Cardiac fibroblast (primary cell): Measurements from ENCODE around the gene GAP43.

Experiments
- DNase-seq, 2 donors: peaks; one replicate each; pipeline versions ENCODE4 v3.0.0 to v3.0.0-alpha.2; 2010; ENCODE audit warnings: low read depth in 2 of 2
- H3K4me3 ChIP-seq, 2 donors: replicated peaks in 1 of 2; 1 replicate in 1 of 2; 2 replicates in 1 of 2; pipeline ENCODE4 v1.5.1; 2011; ENCODE audit warnings: low read depth in 2 of 2, low read length in 2 of 2, mild to moderate bottlenecking in 2 of 2, moderate library complexity in 1 of 2
- TF ChIP-seq, protein P1 (sequence below): IDR thresholded peaks from one replicate; pipeline ENCODE4 v1.5.1; 2011; ENCODE audit warnings: low read depth, mild to moderate bottlenecking, low read length, inconsistent platforms

Gene GAP43

GRCh38 chr3:115667738-115668065 is 44.4 kb downstream of the GAP43 start:
- TF ChIP-seq, protein P1, sequence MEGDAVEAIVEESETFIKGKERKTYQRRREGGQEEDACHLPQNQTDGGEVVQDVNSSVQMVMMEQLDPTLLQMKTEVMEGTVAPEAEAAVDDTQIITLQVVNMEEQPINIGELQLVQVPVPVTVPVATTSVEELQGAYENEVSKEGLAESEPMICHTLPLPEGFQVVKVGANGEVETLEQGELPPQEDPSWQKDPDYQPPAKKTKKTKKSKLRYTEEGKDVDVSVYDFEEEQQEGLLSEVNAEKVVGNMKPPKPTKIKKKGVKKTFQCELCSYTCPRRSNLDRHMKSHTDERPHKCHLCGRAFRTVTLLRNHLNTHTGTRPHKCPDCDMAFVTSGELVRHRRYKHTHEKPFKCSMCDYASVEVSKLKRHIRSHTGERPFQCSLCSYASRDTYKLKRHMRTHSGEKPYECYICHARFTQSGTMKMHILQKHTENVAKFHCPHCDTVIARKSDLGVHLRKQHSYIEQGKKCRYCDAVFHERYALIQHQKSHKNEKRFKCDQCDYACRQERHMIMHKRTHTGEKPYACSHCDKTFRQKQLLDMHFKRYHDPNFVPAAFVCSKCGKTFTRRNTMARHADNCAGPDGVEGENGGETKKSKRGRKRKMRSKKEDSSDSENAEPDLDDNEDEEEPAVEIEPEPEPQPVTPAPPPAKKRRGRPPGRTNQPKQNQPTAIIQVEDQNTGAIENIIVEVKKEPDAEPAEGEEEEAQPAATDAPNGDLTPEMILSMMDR = no peak
- no peak for DNase-seq
- no peak overlapping the region for H3K4me3 ChIP-seq

- TF ChIP-seq, protein P1 = no peak
- H3K4me3 ChIP-seq = no peak overlapping the region
- no peak for DNase-seq
These were observed 47.6 kb downstream of the GAP43 start for GRCh38 chr3:115670911-115671310.

- DNase-seq = peak in 1 of 2 donors; percentile 17
- TF ChIP-seq, protein P1 = no peak
- H3K4me3 ChIP-seq = no peak overlapping the region
These were observed 48.6 kb downstream of the GAP43 start for GRCh38 chr3:115671761-115672455.

- TF ChIP-seq, protein P1 = no peak
- DNase-seq = no peak
- H3K4me3 ChIP-seq = no peak overlapping the region
These were observed 50.6 kb downstream of the GAP43 start for GRCh38 chr3:115673881-115674280.

GRCh38 chr3:115676336-115676735 is 53.0 kb downstream of the GAP43 start:
- no peak overlapping the region for H3K4me3 ChIP-seq
- TF ChIP-seq, protein P1 = no peak
- no peak for DNase-seq

- TF ChIP-seq, protein P1 = no peak
- no peak for DNase-seq
- H3K4me3 ChIP-seq = no peak overlapping the region
These were observed 57.6 kb downstream of the GAP43 start for GRCh38 chr3:115680803-115681345.

DNA sequence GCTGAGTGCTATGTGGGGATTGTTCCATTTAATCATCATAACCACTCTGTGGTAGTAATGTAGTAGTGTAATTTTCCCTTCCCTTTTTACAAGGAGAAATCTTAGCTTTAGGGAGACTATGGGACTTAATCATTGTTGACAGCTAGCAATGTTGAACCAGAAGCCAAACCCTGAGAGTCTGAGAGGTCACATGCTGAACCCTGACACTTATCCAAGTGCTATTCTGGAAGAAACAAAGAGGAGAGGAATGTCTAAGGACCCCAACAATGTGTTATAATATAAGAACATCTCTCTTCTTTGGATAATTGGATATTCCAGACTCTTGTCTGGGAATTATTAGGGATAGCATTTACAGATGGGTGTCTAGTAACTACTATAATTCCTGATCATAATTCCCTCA is 58.4 kb downstream of the GAP43 start:
- no peak for DNase-seq
- TF ChIP-seq, protein P1 = no peak
- no peak overlapping the region for H3K4me3 ChIP-seq
